Non-pigmented ciliary epithelial cell (primary cell): ENCODE data around the gene HMGCL.
"Not testable (repeated sequence)": the region's sequence is repeated elsewhere in the genome, so short reads cannot be mapped to it uniquely, and the experiment has no call there.

ENCODE experiments used
- DNase-seq: peaks from one replicate; pipeline ENCODE4 v3.0.0-alpha.2; 2010; ENCODE audit warnings: low read depth

Gene HMGCL

GRCh38 chr1:23798662-23799142, 26.5 kb downstream of the HMGCL start:
- no peak for DNase-seq

- DNase-seq, result no peak
Measured at GRCh38 chr1:23797478-23798448, 27.5 kb downstream of the HMGCL start.

GRCh38 chr1:23796466-23797271, 28.6 kb downstream of the HMGCL start:
- DNase-seq, result no peak

GRCh38 chr1:23795676-23796465, 29.4 kb downstream of the HMGCL start:
- no peak for DNase-seq

GRCh38 chr1:23794732-23795182, 30.5 kb downstream of the HMGCL start:
- not testable (repeated sequence) for DNase-seq

GRCh38 chr1:23793861-23794731, 31.1 kb downstream of the HMGCL start:
- DNase-seq, result no peak

- no peak for DNase-seq
Measured at GRCh38 chr1:23793018-23793781, 32.0 kb downstream of the HMGCL start.

GRCh38 chr1:23792151-23792945, 32.9 kb downstream of the HMGCL start:
- no peak for DNase-seq

- no peak for DNase-seq
Measured at GRCh38 chr1:23791516-23792047, 33.6 kb downstream of the HMGCL start.

GRCh38 chr1:23790696-23791515, 34.3 kb downstream of the HMGCL start, which contains the start of gene LYPLA2:
Gene LYPLA2 (plus strand): TSS chr1:23791145. CDS start chr1:23792683, 1,538 bp downstream.
- DNase-seq, result no peak

- no peak for DNase-seq
Measured at GRCh38 chr1:23788695-23789094, 36.5 kb downstream of the HMGCL start.

- no peak for DNase-seq
Measured at GRCh38 chr1:23787701-23788100, 37.5 kb downstream of the HMGCL start.

GRCh38 chr1:23784846-23785245, 40.4 kb downstream of the HMGCL start:
- DNase-seq, result no peak

GRCh38 chr1:23783141-23783540, 42.1 kb downstream of the HMGCL start:
- not testable (repeated sequence) for DNase-seq

GRCh38 chr1:23779826-23780371, 45.3 kb downstream of the HMGCL start:
- DNase-seq, result peak; percentile 27

- peak; percentile 38 for DNase-seq
Measured at GRCh38 chr1:23777979-23778814, 47.0 kb downstream of the HMGCL start, which contains the start of gene PITHD1. Gene PITHD1 (plus strand): TSS chr1:23778418. CDS start chr1:23778516, 98 bp downstream.
